ENCODE measurements around the gene RFX4.

DNA sequence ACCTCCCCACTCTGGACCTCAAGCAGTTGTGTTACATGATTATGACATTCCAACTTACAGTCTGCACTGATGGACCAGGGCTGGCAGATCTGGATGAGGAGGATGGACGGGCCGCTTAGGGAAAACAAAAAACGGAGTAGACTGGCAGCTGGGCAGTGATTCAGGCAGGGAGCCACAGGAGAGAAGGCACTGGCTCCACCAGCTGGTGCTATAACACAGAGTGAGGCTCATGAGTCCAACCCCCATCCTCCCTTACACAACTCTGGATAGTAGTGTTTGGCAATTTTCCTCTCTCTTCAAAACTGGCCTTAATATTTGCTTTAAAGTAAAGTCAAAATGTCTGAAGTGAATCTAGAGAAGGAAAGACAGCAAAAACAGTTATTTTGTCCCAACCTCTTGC is 181.9 kb downstream of the RFX4 start:
- TF ChIP-seq, protein P1, sequence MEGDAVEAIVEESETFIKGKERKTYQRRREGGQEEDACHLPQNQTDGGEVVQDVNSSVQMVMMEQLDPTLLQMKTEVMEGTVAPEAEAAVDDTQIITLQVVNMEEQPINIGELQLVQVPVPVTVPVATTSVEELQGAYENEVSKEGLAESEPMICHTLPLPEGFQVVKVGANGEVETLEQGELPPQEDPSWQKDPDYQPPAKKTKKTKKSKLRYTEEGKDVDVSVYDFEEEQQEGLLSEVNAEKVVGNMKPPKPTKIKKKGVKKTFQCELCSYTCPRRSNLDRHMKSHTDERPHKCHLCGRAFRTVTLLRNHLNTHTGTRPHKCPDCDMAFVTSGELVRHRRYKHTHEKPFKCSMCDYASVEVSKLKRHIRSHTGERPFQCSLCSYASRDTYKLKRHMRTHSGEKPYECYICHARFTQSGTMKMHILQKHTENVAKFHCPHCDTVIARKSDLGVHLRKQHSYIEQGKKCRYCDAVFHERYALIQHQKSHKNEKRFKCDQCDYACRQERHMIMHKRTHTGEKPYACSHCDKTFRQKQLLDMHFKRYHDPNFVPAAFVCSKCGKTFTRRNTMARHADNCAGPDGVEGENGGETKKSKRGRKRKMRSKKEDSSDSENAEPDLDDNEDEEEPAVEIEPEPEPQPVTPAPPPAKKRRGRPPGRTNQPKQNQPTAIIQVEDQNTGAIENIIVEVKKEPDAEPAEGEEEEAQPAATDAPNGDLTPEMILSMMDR (IDR thresholded peaks at IDR 0.05), result no peak
- no peak for TF ChIP-seq EZH2 (IDR thresholded peaks at IDR 0.05)

All from neural progenitor cell (in vitro differentiated cells).